ENCODE data around the gene PRG2.

- TF ChIP-seq POLR2A (IDR thresholded peaks at IDR 0.05) (no peak), EP300 (IDR thresholded peaks at IDR 0.05) (no peak), CTCF (IDR thresholded peaks at IDR 0.05) (no peak), POLR2AphosphoS5 (IDR thresholded peaks at IDR 0.05) (no peak)
Measured at GRCh38 chr11:57375490-57375889, 15.0 kb downstream of the PRG2 start.

Data from upper lobe of left lung (tissue), 4 donors.